ENCODE results near the gene TGFBR3.

DNA sequence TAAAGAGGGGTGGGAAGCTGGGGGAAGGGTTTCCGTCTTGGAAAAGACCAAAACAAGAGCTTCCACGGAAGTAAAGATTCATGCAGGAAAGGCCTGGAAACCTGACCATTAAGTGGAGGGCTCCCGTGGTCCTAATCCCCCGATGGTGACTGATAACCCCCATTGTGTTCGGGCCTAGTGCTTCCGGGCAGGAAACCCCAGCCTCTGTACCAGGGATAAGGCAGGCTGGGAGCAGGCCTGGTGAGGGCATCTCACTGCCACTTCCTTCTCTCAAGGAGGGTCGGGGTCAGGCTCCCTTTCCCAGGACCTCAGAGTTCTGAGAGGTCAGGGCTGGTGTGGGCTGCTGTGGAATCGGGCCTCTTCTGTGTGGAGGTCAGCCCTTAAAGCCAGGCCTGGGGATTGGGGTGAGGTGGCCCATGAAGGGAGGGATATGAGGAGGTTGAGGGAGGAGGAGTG lies 248.4 kb downstream of the TGFBR3 start:
- TF ChIP-seq POLR2A (IDR thresholded peaks at IDR 0.05) = no peak
- TF ChIP-seq, protein P1, sequence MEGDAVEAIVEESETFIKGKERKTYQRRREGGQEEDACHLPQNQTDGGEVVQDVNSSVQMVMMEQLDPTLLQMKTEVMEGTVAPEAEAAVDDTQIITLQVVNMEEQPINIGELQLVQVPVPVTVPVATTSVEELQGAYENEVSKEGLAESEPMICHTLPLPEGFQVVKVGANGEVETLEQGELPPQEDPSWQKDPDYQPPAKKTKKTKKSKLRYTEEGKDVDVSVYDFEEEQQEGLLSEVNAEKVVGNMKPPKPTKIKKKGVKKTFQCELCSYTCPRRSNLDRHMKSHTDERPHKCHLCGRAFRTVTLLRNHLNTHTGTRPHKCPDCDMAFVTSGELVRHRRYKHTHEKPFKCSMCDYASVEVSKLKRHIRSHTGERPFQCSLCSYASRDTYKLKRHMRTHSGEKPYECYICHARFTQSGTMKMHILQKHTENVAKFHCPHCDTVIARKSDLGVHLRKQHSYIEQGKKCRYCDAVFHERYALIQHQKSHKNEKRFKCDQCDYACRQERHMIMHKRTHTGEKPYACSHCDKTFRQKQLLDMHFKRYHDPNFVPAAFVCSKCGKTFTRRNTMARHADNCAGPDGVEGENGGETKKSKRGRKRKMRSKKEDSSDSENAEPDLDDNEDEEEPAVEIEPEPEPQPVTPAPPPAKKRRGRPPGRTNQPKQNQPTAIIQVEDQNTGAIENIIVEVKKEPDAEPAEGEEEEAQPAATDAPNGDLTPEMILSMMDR (IDR thresholded peaks at IDR 0.05 in 4 of 5, conservative IDR thresholded peaks at IDR 0.05 in 1 of 5) = no peak

All from gastrocnemius medialis (tissue), 4 donors.